GM18520 (cell line): ENCODE data around the gene TRIM14.
"Not testable (repeated sequence)": the region's sequence is repeated elsewhere in the genome, so short reads cannot be mapped to it uniquely, and the experiment has no call there.

Source experiments
- ATAC-seq: cut with Tn5 transposase; IDR thresholded peaks from one replicate; pipeline ENCODE4 v1.9.1; 2021; ENCODE audit not compliant: unreplicated experiment

TRIM14 gene

DNA sequence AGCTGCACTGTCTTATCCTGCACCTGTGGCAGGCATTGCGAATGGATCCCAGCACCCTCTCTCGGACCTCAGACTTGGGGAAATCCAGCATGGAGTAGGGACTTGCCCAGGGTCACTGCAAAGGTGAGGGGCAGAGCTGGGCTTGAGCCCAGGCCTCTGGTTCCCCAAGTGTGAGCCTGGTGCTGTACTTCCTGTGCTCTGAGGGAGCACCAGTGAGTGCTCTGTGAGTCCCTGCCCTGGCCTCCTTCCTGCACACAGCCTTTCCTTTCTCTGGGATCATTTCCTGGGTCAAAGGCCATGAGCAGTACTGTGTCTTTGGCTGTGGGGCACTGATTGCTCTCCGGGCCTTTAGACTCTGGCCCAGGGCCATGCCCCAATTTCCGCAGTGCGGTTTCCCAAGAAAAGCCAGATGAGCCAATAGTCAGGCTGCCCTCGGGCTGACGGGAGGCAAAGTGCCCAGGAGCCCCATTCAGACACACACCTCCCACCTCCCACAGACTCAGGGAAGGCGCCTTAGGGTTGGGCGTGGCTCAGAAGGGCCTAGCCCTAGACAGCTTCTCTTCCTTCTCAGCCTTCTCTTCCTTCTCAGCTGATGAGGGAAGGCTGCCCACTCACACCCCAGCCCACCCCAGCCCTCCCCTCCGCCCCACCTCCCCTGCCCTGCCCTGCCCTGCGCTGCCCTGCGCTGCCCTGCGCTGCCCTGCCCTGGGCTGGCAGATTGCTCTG lies 23.3 kb upstream of the TRIM14 start:
- no peak for ATAC-seq

DNA sequence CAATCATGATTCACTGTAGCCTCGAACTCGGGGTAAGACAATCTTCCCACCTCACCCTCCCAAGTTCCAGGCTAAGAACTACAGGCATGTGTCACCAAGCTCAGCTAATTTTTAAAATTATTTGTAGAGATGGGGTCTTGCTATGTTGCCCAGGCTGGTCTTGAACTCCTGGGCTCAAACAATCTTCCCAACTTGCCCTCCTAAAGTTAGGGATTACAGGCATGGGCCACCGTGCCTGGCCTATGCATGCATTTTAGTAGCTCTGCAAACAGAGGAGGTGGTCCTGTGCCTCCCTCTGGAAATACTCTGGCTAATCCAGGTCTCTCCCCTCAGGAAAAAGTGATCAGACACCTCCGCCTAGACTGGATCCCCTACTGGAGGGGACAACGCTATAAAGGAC lies 21.5 kb upstream of the TRIM14 start:
- ATAC-seq = no peak

DNA sequence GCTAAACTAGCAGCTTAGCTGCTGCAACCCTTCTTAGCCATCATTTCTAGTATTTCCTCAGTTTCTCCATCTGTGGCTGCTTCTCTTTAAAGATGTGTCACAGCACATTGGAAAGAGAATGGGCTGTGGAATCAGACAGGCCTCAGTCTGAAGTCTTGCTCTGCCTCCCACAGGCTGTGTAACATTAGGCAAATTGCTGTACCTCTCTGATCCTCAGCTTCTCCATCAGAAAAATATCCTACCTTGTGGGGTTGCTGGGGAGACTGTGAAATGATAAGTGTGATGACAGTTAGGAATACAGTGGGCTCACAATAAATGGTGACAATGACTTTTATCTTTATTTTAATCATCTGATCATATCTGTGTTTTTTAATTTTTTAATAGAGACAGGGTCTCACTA lies 17.5 kb upstream of the TRIM14 start:
- ATAC-seq = no peak

DNA sequence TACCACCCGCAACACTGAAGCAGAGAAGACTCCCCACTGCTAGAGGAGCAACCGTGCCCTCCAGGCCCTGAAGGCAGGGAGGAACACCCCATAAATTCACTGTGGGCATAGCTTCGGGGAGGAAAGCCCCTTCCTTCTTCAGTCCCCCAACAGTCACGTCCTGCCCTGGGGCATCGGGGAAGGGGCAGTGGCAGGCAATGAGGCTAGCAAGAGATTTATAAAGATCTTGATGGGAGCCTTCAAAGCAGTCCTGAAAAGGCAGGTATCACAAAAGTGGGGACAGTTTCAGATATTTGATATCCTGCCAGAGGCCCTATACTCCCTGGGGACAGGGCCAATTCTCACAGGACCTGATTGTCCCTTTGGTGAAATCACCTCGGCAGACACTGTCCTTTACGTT lies 16.9 kb upstream of the TRIM14 start:
- no peak for ATAC-seq

DNA sequence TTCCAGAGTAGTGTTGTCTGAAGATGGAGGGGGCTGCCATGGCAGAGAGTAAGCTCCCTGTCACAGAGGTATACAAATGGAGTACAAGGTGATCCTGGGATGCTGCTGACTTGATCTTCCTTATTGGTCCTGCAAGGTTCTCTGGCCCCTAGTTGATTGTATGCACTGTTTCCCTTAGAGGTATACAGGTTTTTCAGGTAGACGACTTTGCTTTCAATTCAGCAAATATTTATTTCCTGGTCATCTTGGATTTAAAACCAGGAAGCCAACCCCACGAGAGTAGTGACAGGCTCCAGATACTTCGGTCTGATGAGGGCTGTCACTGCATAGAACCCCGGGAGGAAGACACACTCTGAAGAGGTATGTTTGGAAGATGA lies 16.5 kb upstream of the TRIM14 start:
- no peak for ATAC-seq

DNA sequence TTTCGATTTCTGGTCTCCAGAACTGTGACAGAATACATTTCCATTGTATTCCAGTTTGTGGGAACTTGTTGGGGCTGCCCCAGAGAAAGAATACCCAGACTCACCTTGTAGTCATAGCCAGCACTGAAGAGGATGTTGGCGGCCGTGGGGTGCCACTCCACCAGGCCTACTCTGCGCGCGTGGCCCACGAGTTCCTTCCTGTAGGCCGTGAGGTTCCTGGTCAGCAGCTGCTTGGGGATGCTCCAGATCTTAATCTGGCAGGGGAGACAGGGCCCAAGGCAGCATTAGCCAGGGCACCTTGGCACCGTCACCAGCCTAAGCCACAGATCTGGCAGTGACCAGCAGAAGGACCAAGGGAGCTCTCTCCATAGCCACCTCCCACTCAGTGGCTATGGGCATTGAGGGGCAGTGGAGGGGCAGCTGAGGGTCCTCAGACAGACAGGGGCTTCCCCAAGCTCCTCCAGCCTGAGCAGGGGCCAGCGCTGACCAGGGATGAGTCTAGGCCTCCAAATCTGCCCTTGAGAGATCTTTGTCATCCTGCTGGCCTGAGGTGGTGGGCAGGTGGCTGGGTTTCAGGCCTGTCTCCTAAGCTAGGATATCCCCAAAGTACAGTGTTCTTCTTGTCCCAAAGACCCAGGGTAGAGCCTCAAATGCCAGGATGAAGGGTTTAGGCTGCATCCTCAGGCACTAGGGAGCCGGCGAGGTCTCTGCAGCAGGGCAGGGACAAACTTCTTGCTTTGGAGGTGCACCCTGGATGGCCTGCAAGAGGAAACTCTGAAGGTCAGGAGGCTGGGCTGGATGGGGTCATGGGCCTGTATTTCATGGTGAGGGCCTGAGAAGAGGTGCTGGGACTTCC lies 15.9 kb upstream of the TRIM14 start:
- no peak for ATAC-seq

DNA sequence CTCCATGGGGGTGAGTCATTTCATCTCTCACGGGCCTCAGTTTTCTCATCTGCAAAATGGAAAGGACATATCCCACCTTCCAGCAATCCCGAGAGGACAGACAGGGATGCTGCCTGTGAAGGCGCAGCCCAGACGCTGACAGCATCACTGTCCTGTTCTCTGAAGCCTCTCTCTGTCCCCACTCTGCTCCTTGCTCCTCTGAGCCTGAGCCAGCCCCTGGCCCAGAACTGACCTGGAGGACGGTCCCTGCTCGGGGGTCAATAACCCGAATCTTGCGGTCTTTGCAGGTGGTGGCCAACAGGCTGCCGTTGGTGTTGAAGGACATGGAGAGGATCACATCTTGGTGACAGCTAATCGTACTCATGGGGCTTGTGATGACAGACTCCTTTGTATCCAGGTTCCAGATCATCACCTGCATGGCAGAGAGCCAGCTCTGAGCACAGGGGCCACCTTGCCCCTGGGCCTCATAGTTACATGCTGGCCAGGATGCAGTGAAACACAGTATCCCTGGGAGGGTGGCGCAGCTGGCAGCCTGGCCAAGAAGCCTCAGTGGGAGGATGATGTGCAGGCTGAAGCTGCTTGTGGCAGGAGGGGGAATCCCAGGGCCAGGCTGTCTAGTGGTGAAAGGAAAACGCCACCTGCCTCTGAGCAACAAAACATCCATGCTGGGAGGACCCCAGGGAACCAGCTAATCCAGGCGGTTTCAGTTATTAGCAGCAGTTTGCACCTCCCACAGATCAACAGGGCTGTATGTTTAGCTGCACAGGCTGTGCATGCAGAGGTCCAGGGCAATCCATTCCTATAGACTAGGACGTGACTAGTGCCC lies 14.0 kb upstream of the TRIM14 start:
- no peak for ATAC-seq

DNA sequence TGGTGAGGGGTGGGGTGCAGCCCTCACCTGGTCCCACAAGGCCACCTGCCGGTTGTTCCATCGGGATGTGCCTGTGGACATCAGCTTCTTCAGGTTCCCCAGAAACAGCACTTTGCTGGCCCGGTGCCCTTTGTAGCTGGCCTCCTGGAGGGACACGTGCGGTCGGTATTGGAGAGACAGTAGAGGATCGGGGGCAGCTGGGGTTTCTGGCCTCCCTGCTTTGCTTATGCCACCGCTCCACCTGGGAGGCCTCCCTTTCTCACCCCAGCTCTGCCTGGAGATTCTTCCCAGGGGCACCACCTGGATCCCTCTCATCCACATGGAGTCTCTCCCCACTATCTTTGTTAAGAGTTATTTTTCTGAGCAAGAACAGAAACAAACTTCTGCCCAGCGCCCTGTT lies 13.1 kb upstream of the TRIM14 start:
- no peak for ATAC-seq

DNA sequence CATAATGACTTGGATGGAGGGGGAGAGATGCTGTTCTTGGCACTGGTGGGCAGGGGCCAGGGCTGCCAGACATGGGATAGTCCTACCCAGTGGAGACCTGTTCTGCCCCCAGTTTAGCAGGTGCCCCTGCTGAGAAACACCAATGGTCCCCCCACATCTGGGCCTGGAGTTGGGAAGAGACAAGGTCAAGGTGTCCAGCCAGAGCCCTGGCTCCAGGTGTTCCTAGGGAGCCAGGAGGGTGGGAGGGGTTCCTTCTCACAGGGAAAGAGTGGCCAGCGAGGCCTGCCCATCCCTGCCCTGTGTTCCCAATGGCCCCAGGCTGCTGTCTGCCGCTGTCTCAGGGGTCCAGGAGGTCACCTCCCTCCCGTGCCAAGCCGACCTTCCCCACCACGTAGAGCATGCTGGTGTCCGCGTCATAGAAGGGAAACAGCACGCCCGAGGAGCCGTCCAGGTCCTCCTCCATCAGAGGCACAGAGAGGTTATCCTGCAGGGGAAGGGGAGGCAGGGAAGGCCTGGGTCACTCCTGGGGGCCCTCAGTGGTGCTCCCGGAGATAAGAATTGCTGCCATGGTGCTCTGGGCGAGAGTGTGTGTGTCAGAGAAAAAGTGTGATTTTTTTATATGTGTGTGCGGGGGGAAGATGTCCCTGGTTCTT lies 11.7 kb upstream of the TRIM14 start:
- ATAC-seq = no peak

DNA sequence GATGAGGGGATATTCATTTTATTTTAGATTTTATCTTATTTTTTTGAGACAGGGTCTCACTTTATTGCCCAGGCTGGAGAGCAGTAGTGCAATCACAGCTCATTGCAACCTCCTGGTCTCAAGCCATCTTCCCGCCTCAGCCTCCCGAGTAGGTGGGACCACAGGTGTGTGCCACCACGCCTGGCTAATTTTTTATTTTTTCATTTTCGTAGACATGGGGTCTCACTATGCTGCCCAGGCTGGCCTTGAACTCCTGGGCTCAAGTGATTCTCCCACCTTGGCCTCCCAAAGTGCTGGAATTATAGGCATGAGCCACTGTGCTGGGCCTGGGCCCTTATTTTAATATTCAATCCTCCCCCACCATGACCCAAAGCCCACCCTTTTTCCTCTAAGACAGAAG lies 11.0 kb upstream of the TRIM14 start:
- ATAC-seq = not testable (repeated sequence)

DNA sequence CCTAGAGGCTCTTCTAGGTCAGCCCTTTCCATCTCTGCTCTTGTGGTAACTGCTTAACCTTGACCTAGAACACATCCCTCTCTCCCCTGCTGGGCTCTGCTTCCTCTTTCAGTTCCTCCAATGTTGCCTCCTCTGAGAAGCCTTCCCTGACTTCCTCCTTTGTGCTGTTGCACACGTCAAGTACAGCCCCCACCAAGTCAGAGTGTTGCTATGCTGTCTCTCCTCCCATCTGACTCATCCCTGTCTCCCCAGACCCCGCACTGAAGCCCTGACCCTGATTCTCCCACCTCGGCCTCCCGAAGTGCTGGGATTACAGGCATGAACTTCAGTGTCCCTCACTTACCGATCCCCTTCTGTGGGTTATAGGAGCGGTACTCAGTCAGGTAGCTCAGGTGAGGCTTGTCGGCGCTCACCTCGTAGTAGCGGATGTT lies 10.4 kb upstream of the TRIM14 start:
- no peak for ATAC-seq

DNA sequence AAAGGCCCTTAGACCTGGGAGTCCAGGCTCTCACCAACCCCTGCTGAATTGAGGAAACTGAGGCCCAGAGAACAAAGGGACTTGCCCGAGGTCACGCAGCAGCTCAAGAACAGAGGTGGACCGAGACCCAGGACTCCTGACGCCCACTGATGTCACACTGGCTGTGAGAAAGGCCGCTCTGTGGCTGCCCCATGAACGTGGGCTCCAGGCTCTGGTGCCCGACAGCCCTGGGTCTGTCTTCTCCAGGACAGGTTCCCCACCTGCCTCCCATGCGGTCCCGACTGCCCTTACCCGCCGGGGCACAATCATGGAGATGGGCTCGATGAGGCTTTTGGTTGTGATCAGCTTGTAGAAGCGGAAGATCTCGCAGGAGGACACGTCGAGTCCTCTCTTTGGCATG lies 9.3 kb upstream of the TRIM14 start:
- no peak for ATAC-seq

DNA sequence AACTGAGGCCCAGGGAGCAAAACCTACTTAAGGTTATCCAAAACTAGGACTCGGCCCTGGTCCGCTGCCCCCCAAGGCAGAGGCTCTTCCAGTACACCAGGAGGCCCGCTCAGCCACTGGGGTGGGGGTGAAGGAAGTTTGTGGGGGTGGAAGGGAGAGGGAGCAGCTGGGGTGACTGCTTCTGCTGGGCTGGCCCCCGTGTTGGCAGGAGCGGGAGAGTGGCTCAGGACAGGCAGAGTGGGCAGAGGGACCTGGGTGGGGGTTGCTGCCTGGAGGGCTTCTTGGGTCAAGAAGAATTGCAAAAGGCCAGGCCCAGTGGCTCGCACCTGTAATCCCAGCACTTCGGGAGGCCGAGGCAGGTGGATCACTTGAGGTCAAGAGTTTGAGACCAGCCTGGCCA lies 8.2 kb upstream of the TRIM14 start:
- ATAC-seq = no peak

DNA sequence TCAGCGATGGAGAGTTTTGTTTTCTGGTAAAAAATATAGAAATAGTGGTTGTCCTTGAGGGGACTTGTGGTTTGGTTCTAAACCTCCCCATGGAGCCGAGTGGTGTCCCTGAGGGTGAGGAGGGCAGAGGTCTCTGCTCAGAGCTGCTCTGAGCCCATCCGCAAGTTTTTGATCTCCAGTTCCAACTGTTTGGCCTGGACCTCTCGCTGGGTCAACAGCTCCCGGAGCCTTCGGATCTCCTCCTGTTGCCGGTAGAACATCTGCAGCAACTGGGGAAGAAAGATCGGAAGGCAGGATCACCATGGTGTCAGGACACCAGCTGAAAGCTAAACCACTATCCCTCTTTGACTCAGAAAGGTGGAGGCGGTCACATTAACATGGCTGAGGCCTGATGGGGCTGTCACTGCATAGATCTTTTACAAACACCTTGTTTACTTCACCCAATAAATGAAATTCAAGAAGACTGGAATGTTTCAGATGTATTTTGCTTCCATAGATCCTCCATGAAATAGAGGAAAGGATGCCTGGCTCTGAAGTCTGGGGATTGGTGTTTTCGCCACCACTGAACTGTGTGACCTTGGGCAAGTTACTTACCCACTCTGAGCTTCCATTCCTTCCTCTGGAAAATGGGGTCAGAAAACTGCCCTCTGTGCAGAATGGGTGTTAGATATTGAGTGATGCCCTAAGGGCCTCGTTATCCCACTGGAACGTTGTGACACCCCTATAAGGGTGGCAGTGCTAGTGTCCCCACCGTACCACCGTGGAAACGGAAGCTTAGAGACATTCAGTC lies 5.8 kb upstream of the TRIM14 start:
- no peak for ATAC-seq

DNA sequence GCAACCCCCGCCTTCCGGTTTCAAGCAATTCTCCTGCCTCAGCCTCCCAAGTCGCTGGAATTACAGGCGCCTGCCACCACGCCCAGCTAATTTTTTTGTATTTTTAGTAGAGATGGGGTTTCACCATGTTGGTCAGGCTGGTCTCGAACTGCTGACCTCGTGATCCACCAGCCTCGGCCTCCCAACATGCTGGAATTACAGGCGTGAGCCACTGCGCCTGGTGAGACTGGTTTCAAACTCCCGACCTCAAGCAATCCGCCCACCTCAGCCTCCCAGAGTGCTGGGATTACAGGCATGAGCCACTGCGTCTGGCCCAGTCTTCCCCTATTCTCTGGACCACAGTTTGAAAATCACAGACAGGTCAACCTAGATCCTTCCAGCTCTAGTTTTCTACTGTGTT lies 5.1 kb upstream of the TRIM14 start:
- not testable (repeated sequence) for ATAC-seq

DNA sequence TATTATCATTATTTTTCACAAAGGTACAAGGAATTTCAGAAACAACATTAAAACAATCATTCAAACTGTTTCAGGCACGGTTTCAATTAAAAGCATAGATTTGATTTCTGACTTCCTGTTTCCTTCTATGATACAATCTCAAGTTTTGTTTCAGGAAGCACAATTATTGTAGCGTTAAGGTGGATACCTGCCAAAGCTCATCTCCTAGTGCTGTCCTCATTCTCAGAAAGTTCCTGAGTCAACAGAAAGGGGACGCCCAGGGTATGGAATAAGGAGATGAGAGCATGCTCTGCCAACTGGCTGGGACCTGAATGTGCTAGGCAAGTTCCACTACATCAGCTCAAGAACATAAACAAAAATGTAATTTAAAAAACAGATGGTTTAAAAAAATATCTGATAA lies 2.0 kb upstream of the TRIM14 start:
- ATAC-seq = no peak

DNA sequence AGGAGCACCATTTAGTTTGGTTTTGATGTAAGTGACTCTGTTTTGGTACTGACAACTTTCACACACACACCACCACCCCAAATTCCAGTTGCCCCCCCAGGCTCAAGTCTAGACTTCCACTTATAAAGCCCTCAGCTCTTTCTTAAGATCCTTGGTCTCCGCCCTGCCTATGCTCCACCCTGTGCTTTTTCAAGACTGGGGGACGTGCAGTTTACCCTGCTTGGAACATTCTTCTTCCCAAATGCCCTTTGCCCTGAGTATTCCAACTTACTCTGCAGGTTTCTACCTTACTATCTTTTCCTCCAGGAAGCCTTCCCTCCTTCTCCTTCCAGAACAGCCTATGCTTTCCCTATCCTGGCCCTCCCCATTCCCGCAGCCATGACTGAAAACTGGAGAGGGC lies 1.5 kb upstream of the TRIM14 start:
- no peak for ATAC-seq

DNA sequence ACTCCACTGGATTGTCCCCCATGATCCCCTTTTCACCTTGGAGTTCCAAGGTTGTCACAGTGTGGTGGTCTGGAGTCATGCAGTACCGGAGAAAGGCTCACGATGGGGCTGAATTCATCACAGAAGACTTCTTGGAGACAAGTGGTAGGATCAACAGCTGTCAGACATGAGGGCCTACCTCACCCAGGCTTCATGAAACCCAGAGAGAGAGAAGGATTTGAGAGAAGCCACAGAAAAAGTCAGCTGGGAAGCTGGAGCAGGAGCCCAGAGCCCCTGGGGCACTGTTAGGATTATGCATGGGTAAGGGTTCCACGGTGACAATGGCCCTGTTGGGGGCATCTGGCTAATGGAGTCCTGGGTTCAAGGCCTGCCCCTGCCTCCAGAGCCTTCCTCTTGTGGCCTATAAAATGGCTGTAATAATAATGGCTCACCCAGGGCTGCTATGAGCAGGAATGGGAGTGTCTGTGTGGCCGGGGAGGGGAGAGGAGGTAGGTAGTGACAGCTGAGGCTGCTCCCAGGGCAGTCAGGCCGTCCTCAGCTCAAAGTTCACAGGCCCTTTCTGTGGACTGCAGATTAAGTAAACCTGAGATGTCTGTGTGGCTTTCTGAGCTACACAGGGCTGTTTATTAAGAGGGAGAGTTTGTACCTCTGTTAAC lies 910 bp downstream of the TRIM14 start:
- no peak for ATAC-seq

DNA sequence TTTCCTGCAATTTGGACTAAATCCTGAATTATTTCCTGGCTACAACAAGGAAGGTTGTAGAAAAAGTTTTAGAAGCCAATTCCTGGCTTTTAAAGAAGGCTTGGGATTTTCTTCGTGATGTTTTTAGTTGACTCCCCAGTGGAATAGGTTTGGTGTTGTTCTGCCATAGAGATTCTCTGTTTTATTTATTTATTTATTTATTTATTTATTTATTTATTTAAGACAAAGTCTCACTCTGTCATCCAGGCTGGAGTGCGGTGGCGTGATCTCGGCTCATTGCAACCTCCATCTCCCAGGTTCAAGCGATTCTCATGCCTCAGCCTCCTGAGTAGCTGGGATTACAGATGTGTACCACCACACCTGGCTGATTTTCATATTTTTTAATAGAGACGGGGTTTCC lies 1.9 kb downstream of the TRIM14 start:
- ATAC-seq = not testable (repeated sequence)

DNA sequence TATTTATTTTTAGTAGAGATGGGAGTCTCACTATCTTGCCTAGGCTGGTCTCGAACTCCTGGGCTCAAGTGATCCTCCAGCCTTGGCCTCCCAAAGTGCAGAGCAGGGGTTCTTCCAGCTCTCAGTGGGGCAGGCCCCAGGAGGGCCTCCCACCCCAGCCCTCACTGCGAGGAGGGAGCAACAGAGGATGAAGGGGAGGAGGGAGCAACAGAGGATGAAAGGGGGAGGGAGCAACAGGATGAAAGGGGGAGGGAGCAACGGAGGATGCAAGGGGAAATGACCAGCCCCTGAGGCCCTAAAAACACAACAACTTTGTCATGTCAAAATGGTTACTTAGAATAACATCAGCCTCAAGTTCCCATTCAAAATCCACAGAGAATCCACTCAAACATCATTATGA lies 10.0 kb downstream of the TRIM14 start:
- ATAC-seq = no peak
